Keratinocyte (primary cell): Measurements from ENCODE around the gene RTEL1. TPM values are rescaled to one million over a fixed set of nuclear protein-coding genes. Genes with fewer than 3 reads are reported as not detected.

ENCODE experiments used
- DNase-seq: peaks from one replicate; pipeline ENCODE4 v3.0.0-alpha.2; 2011; ENCODE audit warnings: low read depth, missing footprints, low spot score
- FAIRE-seq: peaks from 2 replicates; lab custom pipeline; 2011; peaks lifted over from hg19 to GRCh38; lab: Jason Lieb, UNC
- H2AFZ ChIP-seq: 2 replicates; pipeline ENCODE4 v1.6.0; 2012; ENCODE audit warnings: low read length, control low read depth, inconsistent platforms; ENCODE audit not compliant: control insufficient read depth
- H3K27ac ChIP-seq: 2 replicates; pipeline ENCODE4 v1.5.1; 2011; ENCODE audit warnings: low read length; ENCODE audit not compliant: control insufficient read depth, insufficient read depth
- H3K27me3 ChIP-seq: 3 replicates; pipeline ENCODE4 v1.6.0; 2011; ENCODE audit warnings: low read length; ENCODE audit not compliant: control insufficient read depth, insufficient read depth; ENCODE audit errors: extremely low read depth
- H3K36me3 ChIP-seq, 2 experiments: 2 replicates in 1 of 2; 3 replicates in 1 of 2; pipeline ENCODE4 v1.5.1; 2011; ENCODE audit warnings: low read length in 2 of 2, mild to moderate bottlenecking in 1 of 2; ENCODE audit not compliant: control insufficient read depth in 2 of 2, insufficient read depth in 2 of 2; ENCODE audit errors: extremely low read depth in 1 of 2
- H3K4me1 ChIP-seq: 3 replicates; pipeline ENCODE4 v1.5.1; 2011; ENCODE audit warnings: low read length; ENCODE audit not compliant: control insufficient read depth, insufficient read depth; ENCODE audit errors: extremely low read depth
- H3K4me2 ChIP-seq: 3 replicates; pipeline ENCODE4 v1.6.0; 2011; ENCODE audit warnings: low read depth, low read length; ENCODE audit not compliant: control insufficient read depth, insufficient read depth; ENCODE audit errors: extremely low read depth
- H3K4me3 ChIP-seq, 3 experiments: fragments of 200-600 bp in 1 of 3; sonication (generic) in 1 of 3; 2 replicates in 2 of 3; 3 replicates in 1 of 3; pipeline ENCODE4 v1.5.1; 2011 to 2016; ENCODE audit warnings: low read length in 3 of 3, mild to moderate bottlenecking in 3 of 3, control low read depth in 2 of 3, inconsistent platforms in 1 of 3, low read depth in 1 of 3, mixed read lengths in 1 of 3, mixed run types in 1 of 3, moderate library complexity in 1 of 3; ENCODE audit not compliant: control insufficient read depth in 2 of 3, insufficient read depth in 2 of 3; ENCODE audit errors: extremely low read depth in 1 of 3
- H3K79me2 ChIP-seq: 2 replicates; pipeline ENCODE4 v1.6.0; 2012; ENCODE audit warnings: low read length; ENCODE audit not compliant: control insufficient read depth, insufficient read depth
- H3K9ac ChIP-seq: 3 replicates; pipeline ENCODE4 v1.6.0; 2011; ENCODE audit warnings: low read length; ENCODE audit not compliant: control insufficient read depth, insufficient read depth; ENCODE audit errors: extremely low read depth
- H3K9me1 ChIP-seq: 3 replicates; pipeline ENCODE4 v1.6.0; 2011; ENCODE audit warnings: low read length; ENCODE audit not compliant: control insufficient read depth, insufficient read depth; ENCODE audit errors: extremely low read depth
- H3K9me3 ChIP-seq: 2 replicates; pipeline ENCODE4 v1.5.1; 2012; ENCODE audit warnings: low read depth, low read length; ENCODE audit not compliant: control insufficient read depth
- H4K20me1 ChIP-seq: 3 replicates; pipeline ENCODE4 v1.6.0; 2011; ENCODE audit warnings: low read length; ENCODE audit not compliant: control insufficient read depth, insufficient read depth; ENCODE audit errors: extremely low read depth
- EZH2 ChIP-seq: IDR thresholded peaks from one replicate; pipeline ENCODE4 v1.6.1; 2012; ENCODE audit warnings: inconsistent platforms, mild to moderate bottlenecking, low read length, moderate library complexity
- dilution Hi-C: fragments of 300-500 bp; cut with MboI; formaldehyde crosslinking; loops from one replicate; pipeline ENCODE4 v1.7.0; 2020; ENCODE audit warnings: low sequenced_read_pairs; ENCODE audit not compliant: extremely low pct_ligation_motif_present
- polyA plus RNA-seq, 5 experiments: library from polyadenylated mRNA; depleted of rRNA in 3 of 5; stranded (reverse) in 3 of 5; stranded (forward) in 1 of 5; unstranded in 1 of 5; fragments of >200 nt; gene quantifications; 1 replicate in 1 of 5; 2 replicates in 3 of 5; 3 replicates in 1 of 5; pipeline versions ENCODE4 v1.2.1 to v1.2.3, GENCODE V29; 2011 to 2012; ENCODE audit warnings: missing spikeins in 2 of 5, low read depth in 1 of 5, low replicate concordance in 1 of 5
- TF ChIP-seq, protein P1 (sequence below), 3 experiments: IDR thresholded peaks in 1 of 3; conservative IDR thresholded peaks in 1 of 3; optimal IDR thresholded peaks in 1 of 3; 2 replicates in 2 of 3; 3 replicates in 1 of 3; pipeline versions ENCODE3 to v1.5.1; 2011; ENCODE audit warnings: low read length in 3 of 3, mild to moderate bottlenecking in 3 of 3, moderate library complexity in 2 of 3, control low read depth in 1 of 3, inconsistent platforms in 1 of 3; ENCODE audit not compliant: insufficient read depth in 2 of 3; ENCODE audit errors: extremely low read depth in 1 of 3

The RTEL1 gene
- polyA plus RNA-seq, 1 donor (not counting 4 experiments of a cell fraction or from before 2014, with no cell fraction given) = 12.4 TPM

DNA sequence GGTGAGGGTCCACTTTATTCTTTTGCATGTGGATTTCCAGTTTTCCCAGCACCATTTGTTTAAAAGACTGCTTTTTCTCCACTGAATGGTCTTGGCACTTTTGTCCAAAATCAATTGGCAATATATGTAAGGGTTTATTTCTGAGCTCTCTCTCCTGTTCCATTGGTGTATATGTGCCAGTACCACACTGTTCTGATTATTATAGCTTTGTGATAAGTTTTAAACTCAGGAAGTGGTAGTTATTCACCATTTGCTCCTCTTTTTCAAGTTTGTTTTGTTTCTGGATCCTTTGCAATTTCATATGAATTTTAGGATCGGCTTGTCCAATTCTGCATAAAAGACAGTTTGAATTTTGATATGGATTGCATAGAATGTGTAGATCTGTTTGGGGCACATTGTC lies 54.1 kb downstream of the RTEL1 start:
- H3K4me3 ChIP-seq = no peak overlapping the region
- DNase-seq = no peak
- H3K36me3 ChIP-seq = peaks cover 10 to 11% of the 10 kb centered on the region in 2 experiments
- H3K9me3 ChIP-seq = no peaks in the 10 kb centered on the region
- H3K9me1 ChIP-seq = no peaks in the 10 kb centered on the region
- TF ChIP-seq EZH2 = no peak
- TF ChIP-seq, protein P1, sequence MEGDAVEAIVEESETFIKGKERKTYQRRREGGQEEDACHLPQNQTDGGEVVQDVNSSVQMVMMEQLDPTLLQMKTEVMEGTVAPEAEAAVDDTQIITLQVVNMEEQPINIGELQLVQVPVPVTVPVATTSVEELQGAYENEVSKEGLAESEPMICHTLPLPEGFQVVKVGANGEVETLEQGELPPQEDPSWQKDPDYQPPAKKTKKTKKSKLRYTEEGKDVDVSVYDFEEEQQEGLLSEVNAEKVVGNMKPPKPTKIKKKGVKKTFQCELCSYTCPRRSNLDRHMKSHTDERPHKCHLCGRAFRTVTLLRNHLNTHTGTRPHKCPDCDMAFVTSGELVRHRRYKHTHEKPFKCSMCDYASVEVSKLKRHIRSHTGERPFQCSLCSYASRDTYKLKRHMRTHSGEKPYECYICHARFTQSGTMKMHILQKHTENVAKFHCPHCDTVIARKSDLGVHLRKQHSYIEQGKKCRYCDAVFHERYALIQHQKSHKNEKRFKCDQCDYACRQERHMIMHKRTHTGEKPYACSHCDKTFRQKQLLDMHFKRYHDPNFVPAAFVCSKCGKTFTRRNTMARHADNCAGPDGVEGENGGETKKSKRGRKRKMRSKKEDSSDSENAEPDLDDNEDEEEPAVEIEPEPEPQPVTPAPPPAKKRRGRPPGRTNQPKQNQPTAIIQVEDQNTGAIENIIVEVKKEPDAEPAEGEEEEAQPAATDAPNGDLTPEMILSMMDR (optimal IDR thresholded peaks at IDR 0.05 in 1 of 3, IDR thresholded peaks at IDR 0.05 in 1 of 3, conservative IDR thresholded peaks at IDR 0.05 in 1 of 3; ENCODE audit: extremely low read depth in 1 of 3, insufficient read depth in 2 of 3, low read length in 3 of 3) = no peak
- no peak overlapping the region for H3K27ac ChIP-seq
- no peak overlapping the region for H3K9ac ChIP-seq
- no peaks in the 10 kb centered on the region for H4K20me1 ChIP-seq
- dilution Hi-C loops = no loop called here
- H3K27me3 ChIP-seq = no peaks in the 10 kb centered on the region
- H3K79me2 ChIP-seq = peaks cover 80% of the 10 kb centered on the region
- no peak overlapping the region for H2AFZ ChIP-seq
- no peak overlapping the region for H3K4me2 ChIP-seq
- peaks cover 9% of the 10 kb centered on the region for H3K4me1 ChIP-seq
- FAIRE-seq = no peak

DNA sequence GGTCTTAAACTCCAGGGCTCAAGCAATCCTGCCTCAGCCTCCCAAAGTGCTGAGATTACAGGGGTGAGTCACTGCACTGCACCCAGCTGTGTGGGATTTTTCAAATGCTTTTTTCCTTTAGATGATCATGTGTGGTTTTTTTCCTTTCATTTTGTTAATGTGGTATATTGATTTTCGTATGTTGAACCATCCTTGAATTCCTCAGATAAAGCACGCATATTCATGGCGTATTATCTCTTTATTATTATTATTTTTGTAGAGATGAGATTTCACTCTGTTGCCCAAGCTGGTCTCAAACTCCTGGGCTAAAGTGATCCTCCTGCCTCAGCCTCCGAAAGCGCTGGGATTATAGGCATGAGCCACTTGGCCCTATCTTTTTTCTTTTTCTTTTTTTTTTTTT lies 56.7 kb downstream of the RTEL1 start:
- DNase-seq = no peak
- Histone ChIP-seq H3K9me1 (no peaks in the 10 kb centered on the region), H4K20me1 (no peaks in the 10 kb centered on the region), H3K27ac (no peak overlapping the region), H3K4me2 (no peak overlapping the region), H3K4me1 (no peaks in the 10 kb centered on the region), H3K36me3 (peaks cover 4 to 11% of the 10 kb centered on the region in 2 experiments), H3K27me3 (no peaks in the 10 kb centered on the region), H3K4me3 (no peak overlapping the region), H3K9me3 (no peaks in the 10 kb centered on the region), H2AFZ (no peak overlapping the region), H3K9ac (no peak overlapping the region), H3K79me2 (peaks cover 80% of the 10 kb centered on the region)
- dilution Hi-C loops = no loop called here
- no peak for FAIRE-seq
- TF ChIP-seq, protein P1 (optimal IDR thresholded peaks at IDR 0.05 in 1 of 3, IDR thresholded peaks at IDR 0.05 in 1 of 3, conservative IDR thresholded peaks at IDR 0.05 in 1 of 3; ENCODE audit: extremely low read depth in 1 of 3, insufficient read depth in 2 of 3, low read length in 3 of 3) = no peak
- no peak for TF ChIP-seq EZH2
